Lung (tissue), 12 donors: ENCODE results near the gene BET1L. TPM values are rescaled to one million over a fixed set of nuclear protein-coding genes. Genes with fewer than 3 reads are reported as not detected.
A peak's percentile ranks its signal among the peaks of the same experiment; 100 is the strongest.

Experiments used
- ATAC-seq: fragments of 200-7000 bp; cut with Tn5 transposase; one replicate; pipeline ENCODE4 v1.9.1; 2020; ENCODE audit warnings: moderate number of reproducible peaks; ENCODE audit not compliant: insufficient read depth, low FRiP score
- DNase-seq, 3 donors: peaks; one replicate each; pipeline ENCODE4 v3.0.0-alpha.2; 2013 to 2017
- H3K27ac ChIP-seq, 2 donors: one replicate each; pipeline ENCODE4 v1.5.1; 2013; ENCODE audit warnings: mild to moderate bottlenecking in 2 of 2, moderate library complexity in 2 of 2, control low read depth in 1 of 2, inconsistent platforms in 1 of 2, low read depth in 1 of 2, low read length in 1 of 2
- H3K27me3 ChIP-seq, 3 donors: one replicate each; pipeline ENCODE4 v1.5.1; 2013; ENCODE audit warnings: low read length in 2 of 3; ENCODE audit not compliant: control insufficient read depth in 3 of 3, insufficient read depth in 3 of 3
- H3K36me3 ChIP-seq, 4 donors: one replicate each; pipeline ENCODE4 v1.5.1; 2013; ENCODE audit warnings: low read length in 4 of 4, mild to moderate bottlenecking in 1 of 4, moderate library complexity in 1 of 4; ENCODE audit not compliant: control insufficient read depth in 4 of 4, insufficient read depth in 4 of 4
- H3K4me1 ChIP-seq, 5 donors: one replicate each; pipeline ENCODE4 v1.5.1; 2013; ENCODE audit warnings: low read length in 5 of 5, mild to moderate bottlenecking in 2 of 5, moderate library complexity in 1 of 5; ENCODE audit not compliant: control insufficient read depth in 5 of 5, insufficient read depth in 5 of 5
- H3K4me3 ChIP-seq: one replicate; pipeline ENCODE4 v1.5.1; 2013; ENCODE audit warnings: mild to moderate bottlenecking, control low read depth, moderate library complexity
- H3K9ac ChIP-seq, 2 donors: one replicate each; pipeline ENCODE4 v1.5.1; 2013; ENCODE audit warnings: low read length in 2 of 2, control low read depth in 1 of 2; ENCODE audit not compliant: insufficient read depth in 1 of 2
- H3K9me3 ChIP-seq, 4 donors: one replicate each; pipeline ENCODE4 v1.5.1; 2013; ENCODE audit warnings: low read length in 3 of 4, mild to moderate bottlenecking in 1 of 4, moderate library complexity in 1 of 4; ENCODE audit not compliant: control insufficient read depth in 4 of 4, insufficient read depth in 3 of 4
- WGBS, 2 donors: extraction: QIAGEN DNeasy Blood & Tissue Kit; methylation state at CpG; one replicate each; pipeline ENCODE4 v1.1.7; 2013; 5-methylcytosine and 5-hydroxymethylcytosine counted together
- polyA plus RNA-seq, 2 donors: library from polyadenylated mRNA; stranded (reverse); fragments of 200-250 nt; gene quantifications; one replicate each; pipeline ENCODE4 v1.2.1, GENCODE V29; 2013
- total RNA-seq, 2 donors: library from RNA; depleted of rRNA in 1 of 2; stranded (reverse); fragments of >200 nt in 1 of 2; gene quantifications; one replicate each; pipeline ENCODE4 v1.2.1, GENCODE V29; 2014 to 2021
- TF ChIP-seq, protein P1 (sequence below): IDR thresholded peaks from 2 replicates; pipeline ENCODE4 v1.5.1; 2012; ENCODE audit warnings: mild to moderate bottlenecking; ENCODE audit errors: control extremely low read depth, extremely low read depth
- donor health status: control.
- donor health status: control.
- donor health status: Bipolar disorder and iron deficiency.
- donor health status: healthy.
- donor health status: DM: yes; HTN: yes; CAD: no.

BET1L gene
- total and polyA plus RNA-seq, 4 donors = 29.7 to 58.7 (median 40.0) TPM

DNA sequence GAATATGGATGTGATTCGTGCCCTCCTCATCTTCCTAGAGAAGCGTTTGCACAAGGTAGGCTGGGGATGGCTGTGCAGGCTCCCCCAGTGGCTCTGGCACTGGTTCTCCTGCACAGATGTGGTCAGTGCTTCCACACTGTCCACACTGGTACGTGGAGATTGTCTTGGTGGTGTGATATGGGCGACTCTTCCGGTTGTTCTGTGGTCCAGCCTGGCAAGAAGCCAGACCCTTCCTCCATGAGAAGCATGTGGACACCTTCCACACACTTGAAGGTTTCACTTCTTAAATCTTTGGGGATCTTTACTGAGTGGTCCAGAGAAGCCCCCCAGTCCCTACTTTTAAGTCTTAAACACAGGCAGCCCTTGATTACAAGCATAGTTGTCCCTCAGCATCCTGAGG, 4.1 kb upstream of the BET1L start:
- Histone ChIP-seq H3K9ac (no peak overlapping the region), H3K4me3 (no peak overlapping the region), H3K36me3 (peaks cover 11 to 50% (median 47%) of the 10 kb centered on the region in 4 donors), H3K27ac (no peak overlapping the region), H3K4me1 (peaks cover 0 to 21% (median 11%) of the 10 kb centered on the region in 5 donors), H3K9me3 (no peaks in the 10 kb centered on the region), H3K27me3 (no peaks in the 10 kb centered on the region)
- ATAC-seq (no peak), DNase-seq (no peak)
- 70 to 74% methylated on average over 5 of the region's 5 CpGs for WGBS, 2 donors
- TF ChIP-seq, protein P1, sequence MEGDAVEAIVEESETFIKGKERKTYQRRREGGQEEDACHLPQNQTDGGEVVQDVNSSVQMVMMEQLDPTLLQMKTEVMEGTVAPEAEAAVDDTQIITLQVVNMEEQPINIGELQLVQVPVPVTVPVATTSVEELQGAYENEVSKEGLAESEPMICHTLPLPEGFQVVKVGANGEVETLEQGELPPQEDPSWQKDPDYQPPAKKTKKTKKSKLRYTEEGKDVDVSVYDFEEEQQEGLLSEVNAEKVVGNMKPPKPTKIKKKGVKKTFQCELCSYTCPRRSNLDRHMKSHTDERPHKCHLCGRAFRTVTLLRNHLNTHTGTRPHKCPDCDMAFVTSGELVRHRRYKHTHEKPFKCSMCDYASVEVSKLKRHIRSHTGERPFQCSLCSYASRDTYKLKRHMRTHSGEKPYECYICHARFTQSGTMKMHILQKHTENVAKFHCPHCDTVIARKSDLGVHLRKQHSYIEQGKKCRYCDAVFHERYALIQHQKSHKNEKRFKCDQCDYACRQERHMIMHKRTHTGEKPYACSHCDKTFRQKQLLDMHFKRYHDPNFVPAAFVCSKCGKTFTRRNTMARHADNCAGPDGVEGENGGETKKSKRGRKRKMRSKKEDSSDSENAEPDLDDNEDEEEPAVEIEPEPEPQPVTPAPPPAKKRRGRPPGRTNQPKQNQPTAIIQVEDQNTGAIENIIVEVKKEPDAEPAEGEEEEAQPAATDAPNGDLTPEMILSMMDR = no peak

DNA sequence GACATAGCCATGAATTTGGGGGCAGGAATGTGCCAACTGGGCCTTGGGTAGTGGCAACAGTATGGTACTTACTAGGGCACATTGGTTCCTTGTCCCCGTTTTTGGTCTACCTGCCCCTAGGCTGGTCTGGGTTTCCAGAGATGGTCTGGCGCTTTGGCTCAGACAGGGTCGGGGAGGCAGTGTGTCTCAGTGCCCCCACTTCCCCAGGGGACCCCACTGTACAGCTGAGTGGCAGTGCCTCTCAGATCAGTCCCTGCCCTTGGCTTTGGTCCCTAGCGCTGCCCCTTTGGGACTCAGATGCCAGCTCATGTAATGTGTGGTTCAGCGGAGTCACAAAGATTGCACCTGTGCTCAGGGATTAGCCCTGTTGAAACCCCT, 3.6 kb upstream of the BET1L start:
- Histone ChIP-seq H3K4me1 (peaks cover 0 to 26% (median 15%) of the 10 kb centered on the region in 5 donors), H3K4me3 (no peak overlapping the region), H3K27ac (peak overlapping the region in 1 of 2 donors; percentile 29), H3K27me3 (no peaks in the 10 kb centered on the region), H3K9ac (no peak overlapping the region), H3K36me3 (peaks cover 11 to 45% (median 45%) of the 10 kb centered on the region in 4 donors), H3K9me3 (no peaks in the 10 kb centered on the region)
- DNase-seq (no peak), ATAC-seq (no peak)
- TF ChIP-seq, protein P1 = no peak
- WGBS, 2 donors = 91 to 93% methylated on average over 5 of the region's 5 CpGs

DNA sequence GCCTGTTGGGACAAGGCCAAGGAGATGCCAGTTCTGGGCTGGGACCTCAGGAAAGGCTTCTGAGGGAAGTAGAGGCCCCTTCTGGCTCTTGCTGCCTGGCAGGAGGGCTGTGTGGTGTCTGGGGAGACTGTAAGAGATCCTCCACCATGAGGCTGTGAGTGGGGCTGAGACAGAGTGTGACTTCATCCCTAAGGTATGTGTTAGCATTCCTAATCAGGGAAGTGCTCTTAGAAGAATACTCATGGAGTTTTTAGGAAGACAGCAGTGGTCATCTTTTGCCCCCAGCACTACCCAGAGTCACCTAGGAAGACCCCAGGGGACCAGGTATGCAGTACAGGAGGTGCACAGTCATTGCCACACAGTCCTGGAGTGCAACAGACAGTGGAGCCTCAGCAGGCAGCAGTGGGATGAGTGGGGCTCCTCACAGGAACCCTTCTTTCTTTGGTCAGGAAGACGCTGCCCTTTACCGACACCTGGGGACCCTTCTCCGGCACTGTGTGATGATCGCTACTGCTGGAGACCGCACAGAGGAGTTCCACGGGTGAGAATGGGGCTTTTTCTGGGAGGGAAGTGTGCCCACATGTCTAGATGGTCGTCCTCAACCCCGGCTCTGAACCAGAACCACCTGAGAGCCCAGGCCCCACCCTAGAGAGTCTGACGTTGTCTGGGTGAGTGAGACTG, 3.1 kb upstream of the BET1L start:
- H3K4me3 ChIP-seq = no peak overlapping the region
- no peaks in the 10 kb centered on the region for H3K9me3 ChIP-seq
- H3K4me1 ChIP-seq = peaks cover 0 to 28% (median 18%) of the 10 kb centered on the region in 5 donors
- WGBS, 2 donors = 88 to 94% methylated on average over 9 of the region's 9 CpGs
- no peaks in the 10 kb centered on the region for H3K27me3 ChIP-seq
- H3K36me3 ChIP-seq = peaks cover 11 to 49% (median 46%) of the 10 kb centered on the region in 4 donors
- DNase-seq (no peak), ATAC-seq (no peak)
- TF ChIP-seq, protein P1 = no peak
- peak overlapping the region in 1 of 2 donors; percentile 26 for H3K9ac ChIP-seq
- peak overlapping the region in 1 of 2 donors; percentile 33 for H3K27ac ChIP-seq
